HEK293 (cell line): ENCODE data around the gene CUL1.

Source experiments
- CTCF ChIA-PET: fragments of 350-600 bp; formaldehyde crosslinking; extraction: SDS; loops from one replicate; lab custom pipeline; 2021; ENCODE audit warnings: antibody characterized with exemption; lab: Yijun Ruan, JAX
- POLR2A ChIA-PET: fragments of 300-600 bp; formaldehyde crosslinking; extraction: SDS; loops from one replicate; lab custom pipeline; 2020; ENCODE audit warnings: antibody characterized with exemption, inconsistent platforms; lab: Yijun Ruan, JAX
- H3K27ac ChIP-seq: fragments of 200-500 bp; sonication (Bioruptor generic); 2 replicates; pipeline ENCODE4 v1.5.1; 2014; ENCODE audit warnings: low read depth, low read length, control low read depth, inconsistent platforms; ENCODE audit errors: extremely low read depth
- H3K36me3 ChIP-seq, 2 experiments: fragments of 200-500 bp in 1 of 2; sonication (Bioruptor generic) in 1 of 2; 1 replicate in 1 of 2; 2 replicates in 1 of 2; pipeline ENCODE4 v1.5.1; 2014 to 2017; ENCODE audit warnings: inconsistent platforms in 2 of 2, low read length in 2 of 2; ENCODE audit not compliant: control insufficient read depth in 2 of 2, insufficient read depth in 1 of 2
- H3K4me1 ChIP-seq: fragments of 200-500 bp; sonication (Bioruptor generic); 2 replicates; pipeline ENCODE4 v1.5.1; 2014; ENCODE audit warnings: mild to moderate bottlenecking, low read length, inconsistent platforms; ENCODE audit not compliant: control insufficient read depth, insufficient read depth
- H3K4me3 ChIP-seq: 2 replicates; pipeline ENCODE4 v1.5.1; 2011; ENCODE audit warnings: low read depth, mild to moderate bottlenecking, control low read depth, low read length, moderate library complexity
- H3K9me3 ChIP-seq: fragments of 200-500 bp; sonication (Bioruptor generic); 2 replicates; pipeline ENCODE4 v1.5.1; 2014; ENCODE audit warnings: low read depth, low read length, inconsistent platforms; ENCODE audit not compliant: control insufficient read depth, insufficient read depth
- BCL11B ChIP-seq: fragments of 450-650 bp; formaldehyde crosslinking; IDR thresholded peaks from 2 replicates; pipeline ENCODE4 v1.5.1; 2016; ENCODE audit warnings: low read depth, missing biosample characterization, missing genetic modification characterization
- GLI4 ChIP-seq: fragments of 450-650 bp; formaldehyde crosslinking; IDR thresholded peaks from 2 replicates; pipeline ENCODE4 v1.5.1; 2016; ENCODE audit warnings: missing biosample characterization, missing genetic modification characterization
- GLIS1 ChIP-seq: fragments of 450-650 bp; formaldehyde crosslinking; IDR thresholded peaks from 2 replicates; pipeline ENCODE4 v1.5.1; 2016; ENCODE audit warnings: missing biosample characterization, missing genetic modification characterization
- KLF8 ChIP-seq: fragments of 450-650 bp; formaldehyde crosslinking; IDR thresholded peaks from 2 replicates; pipeline ENCODE4 v1.5.1; 2016; ENCODE audit warnings: missing biosample characterization, missing genetic modification characterization
- SALL2 ChIP-seq: fragments of 450-650 bp; formaldehyde crosslinking; IDR thresholded peaks from 2 replicates; pipeline ENCODE4 v1.5.0; 2017; ENCODE audit warnings: missing biosample characterization, mild to moderate bottlenecking, missing genetic modification characterization, borderline replicate concordance
- TRIM28 ChIP-seq: IDR thresholded peaks from 2 replicates; pipeline ENCODE4 v1.6.1; 2011; ENCODE audit warnings: low read length, control low read depth, borderline replicate concordance
- WT1 ChIP-seq: fragments of 450-650 bp; formaldehyde crosslinking; IDR thresholded peaks from 2 replicates; pipeline ENCODE4 v1.5.1; 2016; ENCODE audit warnings: missing biosample characterization, missing genetic modification characterization
- ZBTB21 ChIP-seq: fragments of 450-650 bp; formaldehyde crosslinking; IDR thresholded peaks from 2 replicates; pipeline ENCODE4 v1.5.1; 2017; ENCODE audit warnings: missing biosample characterization, missing genetic modification characterization
- ZNF146 ChIP-seq: fragments of 450-650 bp; formaldehyde crosslinking; IDR thresholded peaks from 2 replicates; pipeline ENCODE4 v1.5.1; 2016; ENCODE audit warnings: missing biosample characterization, missing genetic modification characterization
- ZNF157 ChIP-seq: fragments of 450-650 bp; formaldehyde crosslinking; IDR thresholded peaks from 2 replicates; pipeline ENCODE4 v1.5.1; 2016; ENCODE audit warnings: missing biosample characterization, missing genetic modification characterization
- ZNF169 ChIP-seq: fragments of 450-650 bp; formaldehyde crosslinking; IDR thresholded peaks from 2 replicates; pipeline ENCODE4 v1.5.1; 2016; ENCODE audit warnings: missing biosample characterization, missing genetic modification characterization
- ZNF280D ChIP-seq: fragments of 450-650 bp; formaldehyde crosslinking; IDR thresholded peaks from 2 replicates; pipeline ENCODE4 v1.5.1; 2016; ENCODE audit warnings: missing biosample characterization, missing genetic modification characterization
- ZNF37A ChIP-seq: fragments of 450-650 bp; IDR thresholded peaks from 2 replicates; pipeline ENCODE4 v1.5.1; 2018; ENCODE audit warnings: missing biosample characterization, missing genetic modification characterization
- ZNF544 ChIP-seq: fragments of 450-650 bp; formaldehyde crosslinking; IDR thresholded peaks from 2 replicates; pipeline ENCODE4 v1.5.0; 2017; ENCODE audit warnings: missing biosample characterization, missing genetic modification characterization
- ZNF600 ChIP-seq: fragments of 450-650 bp; formaldehyde crosslinking; IDR thresholded peaks from 2 replicates; pipeline ENCODE4 v1.5.1; 2016; ENCODE audit warnings: missing biosample characterization, missing genetic modification characterization
- ZNF701 ChIP-seq: fragments of 450-650 bp; formaldehyde crosslinking; IDR thresholded peaks from 2 replicates; pipeline ENCODE4 v1.5.1; 2016; ENCODE audit warnings: missing biosample characterization, missing genetic modification characterization
- ZNF777 ChIP-seq: fragments of 450-650 bp; formaldehyde crosslinking; IDR thresholded peaks from 2 replicates; pipeline ENCODE4 v1.5.1; 2017; ENCODE audit warnings: missing biosample characterization, missing genetic modification characterization, borderline replicate concordance
- TF ChIP-seq, protein P1 (sequence below): fragments of 450-650 bp; formaldehyde crosslinking; IDR thresholded peaks from 2 replicates; pipeline ENCODE4 v1.5.1; 2016; ENCODE audit warnings: missing biosample characterization, missing genetic modification characterization
- TF ChIP-seq, protein P2 (sequence below): fragments of 450-650 bp; formaldehyde crosslinking; IDR thresholded peaks from 2 replicates; pipeline ENCODE4 v1.5.1; 2016; ENCODE audit warnings: missing biosample characterization, missing genetic modification characterization
- TF ChIP-seq, protein P3 (sequence below): fragments of 450-650 bp; formaldehyde crosslinking; IDR thresholded peaks from 2 replicates; pipeline ENCODE4 v1.5.1; 2016; ENCODE audit warnings: missing biosample characterization, missing genetic modification characterization
- TF ChIP-seq, protein P4 (sequence below): fragments of 450-650 bp; formaldehyde crosslinking; IDR thresholded peaks from 2 replicates; pipeline ENCODE4 v1.5.1; 2016; ENCODE audit warnings: missing biosample characterization, missing genetic modification characterization

Gene CUL1

DNA sequence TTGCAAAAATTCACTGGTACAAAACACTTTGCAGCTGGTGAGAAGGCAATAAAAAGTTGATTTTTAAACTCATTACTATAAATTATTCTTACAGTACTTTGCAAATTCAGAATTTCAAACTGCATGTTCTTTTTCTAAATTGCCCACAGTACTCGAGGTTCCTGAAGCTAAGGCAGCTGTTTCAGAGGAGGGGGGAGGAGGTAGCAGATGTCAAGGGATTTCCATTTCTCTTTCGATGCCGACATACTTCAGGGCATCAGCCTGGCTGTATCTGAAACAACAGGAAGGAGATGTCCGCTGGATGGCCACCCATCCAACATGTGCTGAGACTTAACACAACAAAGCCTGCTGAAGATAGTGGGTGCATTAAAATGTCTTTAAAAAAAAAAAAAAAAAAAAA lies 108.7 kb downstream of the CUL1 start:
- no peak overlapping the region for H3K4me3 ChIP-seq
- H3K27ac ChIP-seq, result no peak overlapping the region
- no peak for TF ChIP-seq ZNF157 (tag by site-specific recombination)
- no peak for TF ChIP-seq ZNF169
- no peak for TF ChIP-seq ZNF544
- no peak for TF ChIP-seq GLIS1 (tag by site-specific recombination)
- no peak for TF ChIP-seq ZNF777 (tag by site-specific recombination)
- no peak for TF ChIP-seq KLF8 (tag by site-specific recombination)
- TF ChIP-seq ZBTB21 (tag by site-specific recombination), result no peak
- no peak for TF ChIP-seq WT1
- TF ChIP-seq, protein P1, sequence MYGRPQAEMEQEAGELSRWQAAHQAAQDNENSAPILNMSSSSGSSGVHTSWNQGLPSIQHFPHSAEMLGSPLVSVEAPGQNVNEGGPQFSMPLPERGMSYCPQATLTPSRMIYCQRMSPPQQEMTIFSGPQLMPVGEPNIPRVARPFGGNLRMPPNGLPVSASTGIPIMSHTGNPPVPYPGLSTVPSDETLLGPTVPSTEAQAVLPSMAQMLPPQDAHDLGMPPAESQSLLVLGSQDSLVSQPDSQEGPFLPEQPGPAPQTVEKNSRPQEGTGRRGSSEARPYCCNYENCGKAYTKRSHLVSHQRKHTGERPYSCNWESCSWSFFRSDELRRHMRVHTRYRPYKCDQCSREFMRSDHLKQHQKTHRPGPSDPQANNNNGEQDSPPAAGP (tag by site-specific recombination), result no peak
- TF ChIP-seq TRIM28, result no peak
- TF ChIP-seq ZNF701 (tag by site-specific recombination), result no peak
- TF ChIP-seq, protein P2, sequence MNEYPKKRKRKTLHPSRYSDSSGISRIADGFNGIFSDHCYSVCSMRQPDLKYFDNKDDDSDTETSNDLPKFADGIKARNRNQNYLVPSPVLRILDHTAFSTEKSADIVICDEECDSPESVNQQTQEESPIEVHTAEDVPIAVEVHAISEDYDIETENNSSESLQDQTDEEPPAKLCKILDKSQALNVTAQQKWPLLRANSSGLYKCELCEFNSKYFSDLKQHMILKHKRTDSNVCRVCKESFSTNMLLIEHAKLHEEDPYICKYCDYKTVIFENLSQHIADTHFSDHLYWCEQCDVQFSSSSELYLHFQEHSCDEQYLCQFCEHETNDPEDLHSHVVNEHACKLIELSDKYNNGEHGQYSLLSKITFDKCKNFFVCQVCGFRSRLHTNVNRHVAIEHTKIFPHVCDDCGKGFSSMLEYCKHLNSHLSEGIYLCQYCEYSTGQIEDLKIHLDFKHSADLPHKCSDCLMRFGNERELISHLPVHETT (tag by site-specific recombination), result no peak
- TF ChIP-seq, protein P3, sequence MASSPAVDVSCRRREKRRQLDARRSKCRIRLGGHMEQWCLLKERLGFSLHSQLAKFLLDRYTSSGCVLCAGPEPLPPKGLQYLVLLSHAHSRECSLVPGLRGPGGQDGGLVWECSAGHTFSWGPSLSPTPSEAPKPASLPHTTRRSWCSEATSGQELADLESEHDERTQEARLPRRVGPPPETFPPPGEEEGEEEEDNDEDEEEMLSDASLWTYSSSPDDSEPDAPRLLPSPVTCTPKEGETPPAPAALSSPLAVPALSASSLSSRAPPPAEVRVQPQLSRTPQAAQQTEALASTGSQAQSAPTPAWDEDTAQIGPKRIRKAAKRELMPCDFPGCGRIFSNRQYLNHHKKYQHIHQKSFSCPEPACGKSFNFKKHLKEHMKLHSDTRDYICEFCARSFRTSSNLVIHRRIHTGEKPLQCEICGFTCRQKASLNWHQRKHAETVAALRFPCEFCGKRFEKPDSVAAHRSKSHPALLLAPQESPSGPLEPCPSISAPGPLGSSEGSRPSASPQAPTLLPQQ (tag by site-specific recombination), result no peak
- no peak for TF ChIP-seq GLI4 (tag by site-specific recombination)
- TF ChIP-seq BCL11B, result no peak
- TF ChIP-seq SALL2 (tag by site-specific recombination), result no peak
- no peak for TF ChIP-seq ZNF37A
- peaks cover 6 to 74% of the 10 kb centered on the region in 2 experiments for H3K36me3 ChIP-seq
- POLR2A ChIA-PET, result no interaction called here
- CTCF ChIA-PET, result no interaction called here
- no peaks in the 10 kb centered on the region for H3K4me1 ChIP-seq
- no peaks in the 10 kb centered on the region for H3K9me3 ChIP-seq

- CTCF ChIA-PET, result interaction anchor here (0.8 to 0.9 kb wide), 2 partner anchors 17 to 868 kb away, joined by 3 read pairs; no protein-coding TSS in a partner anchor
- peaks cover 6 to 90% of the 10 kb centered on the region in 2 experiments for H3K36me3 ChIP-seq
- POLR2A ChIA-PET, result no interaction called here
- no peaks in the 10 kb centered on the region for H3K4me1 ChIP-seq
- no peak overlapping the region for H3K27ac ChIP-seq
- H3K9me3 ChIP-seq, result no peaks in the 10 kb centered on the region
- TF ChIP-seq ZNF157 (tag by site-specific recombination), result no peak
- TF ChIP-seq ZNF146 (tag by site-specific recombination), result no peak
- TF ChIP-seq ZNF600 (tag by site-specific recombination), result peak; percentile 54; the same call in 1 of the 2 replicates
- TF ChIP-seq, protein P4, sequence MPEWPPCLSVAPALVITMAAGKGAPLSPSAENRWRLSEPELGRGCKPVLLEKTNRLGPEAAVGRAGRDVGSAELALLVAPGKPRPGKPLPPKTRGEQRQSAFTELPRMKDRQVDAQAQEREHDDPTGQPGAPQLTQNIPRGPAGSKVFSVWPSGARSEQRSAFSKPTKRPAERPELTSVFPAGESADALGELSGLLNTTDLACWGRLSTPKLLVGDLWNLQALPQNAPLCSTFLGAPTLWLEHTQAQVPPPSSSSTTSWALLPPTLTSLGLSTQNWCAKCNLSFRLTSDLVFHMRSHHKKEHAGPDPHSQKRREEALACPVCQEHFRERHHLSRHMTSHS (tag by site-specific recombination), result no peak
- TF ChIP-seq ZNF280D (tag by site-specific recombination), result no peak
- TF ChIP-seq, all 188 proteins: peak for 1
- no peak overlapping the region for H3K4me3 ChIP-seq
These were observed 111.2 kb downstream of the CUL1 start for GRCh38 chr7:148809856-148810255.
